ENCODE results near the gene CD44.
A peak's percentile ranks its signal among the peaks of the same experiment; 100 is the strongest.
"Not testable (repeated sequence)": the region's sequence is repeated elsewhere in the genome, so short reads cannot be mapped to it uniquely, and the experiment has no call there.

CD44 gene

DNA sequence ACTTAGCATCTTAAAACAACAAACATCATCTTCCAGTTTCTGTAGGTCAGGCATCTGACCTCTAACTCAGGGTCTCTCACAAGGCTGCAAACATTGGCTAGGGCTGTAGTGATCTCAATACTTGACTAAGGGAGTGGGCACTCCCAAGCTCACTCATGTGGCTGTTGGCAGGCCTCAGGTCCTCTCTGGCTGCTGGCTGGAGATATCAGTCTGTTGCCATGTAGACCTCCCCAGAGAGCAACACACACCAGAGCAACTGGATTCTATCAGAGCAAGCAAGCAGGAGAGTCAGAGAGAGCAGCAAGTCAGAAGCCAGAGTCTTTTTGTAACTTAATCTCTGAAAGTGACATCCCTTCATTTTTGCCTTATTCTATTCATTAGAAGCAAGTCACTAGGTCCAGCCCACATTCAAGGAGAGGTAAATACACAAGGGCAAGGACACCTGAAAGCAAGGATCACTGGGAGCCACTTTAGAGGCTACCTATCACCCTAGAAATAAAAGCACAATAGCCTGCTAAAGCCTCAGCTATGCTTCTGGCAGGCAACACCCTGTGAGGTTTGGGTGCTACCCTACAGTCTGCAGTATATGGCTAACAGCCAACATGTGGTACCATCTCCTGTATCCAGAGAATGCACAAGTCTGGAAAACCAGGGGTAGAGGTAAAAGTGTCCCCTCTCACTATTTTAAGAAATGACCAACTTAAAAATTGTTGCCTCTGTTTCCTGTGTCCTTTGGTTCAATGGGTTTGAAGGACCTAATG is 33.5 kb upstream of the CD44 start:
- H3K4me3 ChIP-seq (ENCODE audit: low read depth in 1 of 2, low read length in 2 of 2), result no peak overlapping the region
- no peak overlapping the region for H2AFZ ChIP-seq (ENCODE audit: low read depth, low read length)
- no peak overlapping the region for H3K27ac ChIP-seq (ENCODE audit: low read length)
- H3K4me1 ChIP-seq (ENCODE audit: insufficient read depth, low read length), result peaks cover 16% of the 10 kb centered on the region
- ATAC-seq (ENCODE audit: insufficient read depth, low read depth), result no peak
- DNase-seq, result no peak
- H4K20me1 ChIP-seq (ENCODE audit: insufficient read depth, low read length), result no peaks in the 10 kb centered on the region
- no peak overlapping the region for H3K4me2 ChIP-seq (ENCODE audit: insufficient read depth, low read length)
- H3K27me3 ChIP-seq (ENCODE audit: insufficient read depth, low read length, poor library complexity), result no peaks in the 10 kb centered on the region
- no peak overlapping the region for H3K9ac ChIP-seq (ENCODE audit: low read depth, low read length)
- no peaks in the 10 kb centered on the region for H3K36me3 ChIP-seq (ENCODE audit: insufficient read depth, low read length)
- no peaks in the 10 kb centered on the region for H3K9me3 ChIP-seq (ENCODE audit: insufficient read depth, low read length, severe bottlenecking)
- no peaks in the 10 kb centered on the region for H3K79me2 ChIP-seq (ENCODE audit: insufficient read depth, low read length)
- TF ChIP-seq, protein P1, sequence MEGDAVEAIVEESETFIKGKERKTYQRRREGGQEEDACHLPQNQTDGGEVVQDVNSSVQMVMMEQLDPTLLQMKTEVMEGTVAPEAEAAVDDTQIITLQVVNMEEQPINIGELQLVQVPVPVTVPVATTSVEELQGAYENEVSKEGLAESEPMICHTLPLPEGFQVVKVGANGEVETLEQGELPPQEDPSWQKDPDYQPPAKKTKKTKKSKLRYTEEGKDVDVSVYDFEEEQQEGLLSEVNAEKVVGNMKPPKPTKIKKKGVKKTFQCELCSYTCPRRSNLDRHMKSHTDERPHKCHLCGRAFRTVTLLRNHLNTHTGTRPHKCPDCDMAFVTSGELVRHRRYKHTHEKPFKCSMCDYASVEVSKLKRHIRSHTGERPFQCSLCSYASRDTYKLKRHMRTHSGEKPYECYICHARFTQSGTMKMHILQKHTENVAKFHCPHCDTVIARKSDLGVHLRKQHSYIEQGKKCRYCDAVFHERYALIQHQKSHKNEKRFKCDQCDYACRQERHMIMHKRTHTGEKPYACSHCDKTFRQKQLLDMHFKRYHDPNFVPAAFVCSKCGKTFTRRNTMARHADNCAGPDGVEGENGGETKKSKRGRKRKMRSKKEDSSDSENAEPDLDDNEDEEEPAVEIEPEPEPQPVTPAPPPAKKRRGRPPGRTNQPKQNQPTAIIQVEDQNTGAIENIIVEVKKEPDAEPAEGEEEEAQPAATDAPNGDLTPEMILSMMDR (IDR thresholded peaks at IDR 0.05; ENCODE audit: borderline replicate concordance, extremely low read depth, low read length, poor library complexity, severe bottlenecking), result no peak
- TF ChIP-seq EZH2 (IDR thresholded peaks at IDR 0.05; ENCODE audit: borderline replicate concordance, low read depth, low read length, severe bottlenecking), result no peak

DNA sequence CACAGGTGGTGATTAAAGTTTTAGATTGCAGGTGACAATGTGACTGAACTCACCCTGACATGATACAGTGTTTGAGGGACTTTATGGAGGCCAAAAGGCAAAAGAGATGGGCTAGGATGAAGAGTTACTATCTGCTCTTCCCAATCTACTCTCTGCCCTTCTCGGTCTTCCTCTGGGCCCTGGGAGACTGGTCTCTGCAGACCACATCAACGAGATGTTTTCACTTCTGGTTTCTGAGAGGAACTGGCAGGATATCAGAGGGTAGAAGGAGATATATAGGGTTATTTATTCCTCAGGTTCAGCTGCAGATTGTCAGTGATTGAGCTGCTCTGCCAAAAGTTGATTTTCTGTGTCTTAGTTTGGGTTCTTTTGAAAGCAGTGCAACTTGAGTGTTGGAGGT is 32.4 kb upstream of the CD44 start:
- Histone ChIP-seq H3K9me3 (ENCODE audit: insufficient read depth, low read length, severe bottlenecking) (no peaks in the 10 kb centered on the region), H2AFZ (ENCODE audit: low read depth, low read length) (no peak overlapping the region), H4K20me1 (ENCODE audit: insufficient read depth, low read length) (no peaks in the 10 kb centered on the region), H3K4me2 (ENCODE audit: insufficient read depth, low read length) (no peak overlapping the region), H3K27ac (ENCODE audit: low read length) (no peak overlapping the region), H3K27me3 (ENCODE audit: insufficient read depth, low read length, poor library complexity) (no peaks in the 10 kb centered on the region), H3K36me3 (ENCODE audit: insufficient read depth, low read length) (no peaks in the 10 kb centered on the region), H3K79me2 (ENCODE audit: insufficient read depth, low read length) (no peaks in the 10 kb centered on the region), H3K4me3 (ENCODE audit: low read depth in 1 of 2, low read length in 2 of 2) (no peak overlapping the region), H3K9ac (ENCODE audit: low read depth, low read length) (no peak overlapping the region), H3K4me1 (ENCODE audit: insufficient read depth, low read length) (peaks cover 26% of the 10 kb centered on the region)
- ATAC-seq (ENCODE audit: insufficient read depth, low read depth) (peak; percentile 87), DNase-seq (peak; percentile 44)
- TF ChIP-seq, protein P1 (IDR thresholded peaks at IDR 0.05; ENCODE audit: borderline replicate concordance, extremely low read depth, low read length, poor library complexity, severe bottlenecking), result no peak
- TF ChIP-seq EZH2 (IDR thresholded peaks at IDR 0.05; ENCODE audit: borderline replicate concordance, low read depth, low read length, severe bottlenecking), result no peak

DNA sequence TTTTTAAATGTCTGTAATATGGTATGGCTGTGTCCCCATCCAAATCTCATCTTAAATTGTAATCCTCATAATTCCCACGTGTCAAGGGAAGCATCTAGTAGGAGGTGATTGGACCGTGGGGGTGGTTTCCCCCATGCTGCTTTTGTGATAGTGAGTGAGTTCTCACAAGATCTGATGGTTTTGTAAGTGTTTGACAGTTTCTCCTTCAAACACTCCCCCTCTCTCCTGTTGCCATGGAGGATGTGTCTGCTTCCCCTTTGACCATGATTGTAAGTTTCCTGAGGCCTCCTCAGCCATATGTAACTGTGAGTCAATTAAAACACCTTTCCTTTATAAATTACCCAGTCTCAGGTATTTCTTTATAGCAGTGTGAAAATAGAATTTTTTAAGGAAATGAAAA is 31.1 kb upstream of the CD44 start:
- no peak overlapping the region for H2AFZ ChIP-seq (ENCODE audit: low read depth, low read length)
- ATAC-seq (ENCODE audit: insufficient read depth, low read depth), result 0 out of 3 replicates have a peak, but pooled peaks have one; percentile 13
- TF ChIP-seq, protein P1 (IDR thresholded peaks at IDR 0.05; ENCODE audit: borderline replicate concordance, extremely low read depth, low read length, poor library complexity, severe bottlenecking), result no peak
- no peak for TF ChIP-seq EZH2 (IDR thresholded peaks at IDR 0.05; ENCODE audit: borderline replicate concordance, low read depth, low read length, severe bottlenecking)
- H3K4me3 ChIP-seq (ENCODE audit: low read depth in 1 of 2, low read length in 2 of 2), result no peak overlapping the region
- H3K4me1 ChIP-seq (ENCODE audit: insufficient read depth, low read length), result peaks cover 26% of the 10 kb centered on the region
- no peak for DNase-seq
- no peaks in the 10 kb centered on the region for H3K27me3 ChIP-seq (ENCODE audit: insufficient read depth, low read length, poor library complexity)
- H4K20me1 ChIP-seq (ENCODE audit: insufficient read depth, low read length), result no peaks in the 10 kb centered on the region
- H3K9ac ChIP-seq (ENCODE audit: low read depth, low read length), result no peak overlapping the region
- no peaks in the 10 kb centered on the region for H3K36me3 ChIP-seq (ENCODE audit: insufficient read depth, low read length)
- H3K79me2 ChIP-seq (ENCODE audit: insufficient read depth, low read length), result no peaks in the 10 kb centered on the region
- no peak overlapping the region for H3K4me2 ChIP-seq (ENCODE audit: insufficient read depth, low read length)
- H3K9me3 ChIP-seq (ENCODE audit: insufficient read depth, low read length, severe bottlenecking), result no peaks in the 10 kb centered on the region
- H3K27ac ChIP-seq (ENCODE audit: low read length), result no peak overlapping the region

DNA sequence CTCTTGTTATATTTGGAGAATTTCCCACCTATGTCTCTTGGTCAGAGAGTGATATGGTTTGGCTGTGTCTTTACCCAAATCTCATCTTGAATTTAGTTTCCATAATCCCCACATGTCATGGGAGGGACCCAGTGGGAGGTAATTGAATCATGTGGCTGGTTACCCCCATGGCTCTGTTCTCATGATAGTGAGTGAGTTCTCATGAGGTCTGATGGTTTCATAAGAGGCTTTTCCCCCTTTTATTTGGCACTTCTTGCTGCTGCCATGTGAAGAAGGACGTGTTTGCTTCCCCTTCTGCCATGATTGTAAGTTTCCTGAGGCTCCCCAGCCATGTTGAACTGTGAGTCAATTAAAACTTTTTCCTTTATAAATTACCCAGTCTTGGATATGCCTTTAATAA is 30.6 kb upstream of the CD44 start:
- not testable (repeated sequence) for H3K4me2 ChIP-seq (ENCODE audit: insufficient read depth, low read length); H3K27me3 ChIP-seq (ENCODE audit: insufficient read depth, low read length, poor library complexity); H3K79me2 ChIP-seq (ENCODE audit: insufficient read depth, low read length); DNase-seq; H3K36me3 ChIP-seq (ENCODE audit: insufficient read depth, low read length); H3K9me3 ChIP-seq (ENCODE audit: insufficient read depth, low read length, severe bottlenecking); H3K4me3 ChIP-seq (ENCODE audit: low read depth in 1 of 2, low read length in 2 of 2); H2AFZ ChIP-seq (ENCODE audit: low read depth, low read length); H3K27ac ChIP-seq (ENCODE audit: low read length); H3K9ac ChIP-seq (ENCODE audit: low read depth, low read length); ATAC-seq (ENCODE audit: insufficient read depth, low read depth); H4K20me1 ChIP-seq (ENCODE audit: insufficient read depth, low read length)
- peaks cover 26% of the 10 kb centered on the region for H3K4me1 ChIP-seq (ENCODE audit: insufficient read depth, low read length)

Measured in DND-41 (cell line).